Activated CD4-positive, alpha-beta T cell treated with anti-CD3 and anti-CD28 coated beads, Interleukin-2, amount 50 U/mL, for 16 hours (primary cell): ENCODE data around the gene LEP.

ENCODE experiments used
- DNase-seq: peaks from one replicate; pipeline ENCODE4 v3.0.0-alpha.2; 2020

The LEP gene

GRCh38 chr7:128240696-128241386, at the start of gene LEP:
Gene LEP, plus strand, starts transcription at chr7:128241278. Its CDS starts 10,741 bp downstream, at chr7:128252019.
- no peak for DNase-seq

GRCh38 chr7:128192497-128193142, 48.5 kb upstream of the LEP start:
- no peak for DNase-seq

- DNase-seq = peak; percentile 9
These were observed 46.4 kb upstream of the LEP start for GRCh38 chr7:128194533-128195282.

- no peak for DNase-seq
These were observed 43.5 kb upstream of the LEP start for GRCh38 chr7:128197589-128197988.

- DNase-seq = no peak
These were observed 43.0 kb upstream of the LEP start for GRCh38 chr7:128197989-128198580.

GRCh38 chr7:128200376-128200775, 40.7 kb upstream of the LEP start:
- DNase-seq = no peak

- DNase-seq = no peak
These were observed 39.9 kb upstream of the LEP start for GRCh38 chr7:128201067-128201689.

GRCh38 chr7:128201690-128202085, 39.4 kb upstream of the LEP start:
- no peak for DNase-seq

- DNase-seq = no peak
These were observed 38.7 kb upstream of the LEP start for GRCh38 chr7:128202287-128202957.

GRCh38 chr7:128203047-128203491, 38.0 kb upstream of the LEP start:
- no peak for DNase-seq

GRCh38 chr7:128203710-128204214, 37.3 kb upstream of the LEP start:
- DNase-seq = no peak

GRCh38 chr7:128204455-128204854, 36.6 kb upstream of the LEP start:
- no peak for DNase-seq

- no peak for DNase-seq
These were observed 36.0 kb upstream of the LEP start for GRCh38 chr7:128205068-128205467.

- DNase-seq = no peak
These were observed 34.9 kb upstream of the LEP start for GRCh38 chr7:128206017-128206746.

- DNase-seq = no peak
These were observed 34.2 kb upstream of the LEP start for GRCh38 chr7:128206747-128207500.

GRCh38 chr7:128207609-128208008, 33.5 kb upstream of the LEP start:
- DNase-seq = no peak

- peak; percentile 73 for DNase-seq
These were observed 31.6 kb upstream of the LEP start for GRCh38 chr7:128209229-128210035.

- no peak for DNase-seq
These were observed 31.1 kb upstream of the LEP start for GRCh38 chr7:128210036-128210347.

GRCh38 chr7:128210590-128211570, 30.2 kb upstream of the LEP start:
- DNase-seq = no peak
